Central memory CD4-positive, alpha-beta T cell (primary cell): ENCODE results near the gene PA2G4.
"Not testable (repeated sequence)": the region's sequence is repeated elsewhere in the genome, so short reads cannot be mapped to it uniquely, and the experiment has no call there.

Source experiments
- DNase-seq: peaks from one replicate; pipeline ENCODE4 v3.0.0; 2022
- total RNA-seq, 3 experiments: gene quantifications; one replicate each; lab custom pipeline; 2026; lab: John Stamatoyannopoulos, UW

PA2G4 gene
- total RNA-seq = 35.3 to 358 (median 87.2) reads per million in 3 experiments

GRCh38 chr12:56104109-56104814 lies at the start of gene PA2G4:
PA2G4 (plus strand) TSS chr12:56104559; CDS start chr12:56104738, 179 bp downstream.
- DNase-seq = peak; percentile 96

DNA sequence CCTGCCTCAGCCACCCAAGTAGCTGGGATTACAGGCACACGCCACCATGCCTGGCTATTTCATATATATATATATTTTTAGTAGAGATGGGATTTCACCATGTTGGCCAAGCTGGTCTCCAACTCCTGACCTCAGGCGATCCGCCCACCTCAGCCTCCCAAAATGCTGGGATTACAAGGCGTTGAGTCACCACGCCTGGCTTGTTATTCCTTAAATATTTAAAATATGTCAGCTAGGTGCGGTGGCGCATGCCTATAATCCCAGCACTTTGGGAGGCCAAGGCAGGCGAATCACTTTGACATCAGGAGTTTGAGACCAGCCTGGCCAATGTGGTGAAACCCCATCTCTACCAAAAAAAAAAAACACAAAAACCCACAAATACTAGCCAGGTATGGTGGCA lies 44.4 kb upstream of the PA2G4 start:
- not testable (repeated sequence) for DNase-seq

DNA sequence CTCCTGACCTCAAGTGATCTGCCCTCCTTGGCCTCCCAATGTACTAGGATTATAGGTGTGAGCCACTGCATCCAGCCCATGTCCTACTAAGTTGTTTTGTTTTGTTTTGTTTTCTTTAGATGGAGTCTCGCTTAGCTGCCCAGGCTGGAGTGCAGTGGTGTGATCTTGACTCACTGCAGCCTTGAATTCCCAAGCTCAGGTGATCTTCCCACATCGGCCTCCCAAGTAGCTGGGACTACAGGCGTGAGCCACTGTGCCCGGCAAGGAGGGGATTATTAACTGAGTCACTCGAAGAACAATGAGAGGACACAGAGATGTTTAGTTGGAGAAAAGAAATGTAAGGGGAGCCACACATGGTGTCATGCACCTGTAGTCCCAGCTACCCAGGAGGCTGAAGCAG lies 42.4 kb upstream of the PA2G4 start:
- DNase-seq = no peak

DNA sequence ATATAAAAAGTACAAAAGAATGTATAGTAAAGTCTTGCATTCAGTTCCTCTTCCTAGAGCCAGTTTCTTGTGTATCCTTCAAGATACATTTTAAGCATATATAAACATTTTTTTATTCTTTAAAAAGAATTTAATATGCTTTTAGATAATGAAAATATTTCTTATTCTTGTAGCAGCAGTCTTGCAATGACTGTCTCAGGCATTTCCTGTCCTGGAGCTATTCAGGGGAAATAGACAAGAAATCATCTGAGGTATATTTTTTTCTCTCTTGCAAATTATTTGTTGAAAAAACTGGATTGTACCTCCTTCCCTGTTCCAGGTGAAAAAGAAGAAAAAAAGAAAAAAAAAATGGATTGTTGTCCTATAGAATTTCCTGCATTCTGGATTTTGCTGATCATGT lies 41.4 kb upstream of the PA2G4 start:
- DNase-seq = no peak

DNA sequence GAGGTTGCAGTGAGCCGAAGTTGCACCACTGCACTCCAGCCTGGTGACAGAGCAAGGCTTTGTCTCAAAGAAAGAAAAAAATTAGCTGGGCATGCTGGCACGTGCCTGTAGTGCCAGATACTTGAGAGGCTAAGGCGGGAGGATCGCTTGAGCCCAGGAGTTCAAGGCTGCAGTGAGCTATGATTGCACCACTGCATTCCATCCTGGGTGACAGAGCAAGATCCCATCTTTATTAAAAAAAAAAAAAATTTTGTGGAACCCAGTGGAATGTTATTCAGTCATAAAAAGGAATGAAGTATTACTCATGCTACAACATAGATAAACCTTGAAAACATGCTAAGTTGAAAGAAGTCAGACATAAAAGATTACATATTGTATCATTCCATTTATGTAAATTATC lies 32.7 kb upstream of the PA2G4 start:
- DNase-seq = no peak

GRCh38 chr12:56074396-56074795 lies 30.0 kb upstream of the PA2G4 start:
- no peak for DNase-seq

GRCh38 chr12:56077966-56078365 lies 26.4 kb upstream of the PA2G4 start:
- DNase-seq = not testable (repeated sequence)

- no peak for DNase-seq
These were observed 25.9 kb upstream of the PA2G4 start for GRCh38 chr12:56078427-56078826.

DNA sequence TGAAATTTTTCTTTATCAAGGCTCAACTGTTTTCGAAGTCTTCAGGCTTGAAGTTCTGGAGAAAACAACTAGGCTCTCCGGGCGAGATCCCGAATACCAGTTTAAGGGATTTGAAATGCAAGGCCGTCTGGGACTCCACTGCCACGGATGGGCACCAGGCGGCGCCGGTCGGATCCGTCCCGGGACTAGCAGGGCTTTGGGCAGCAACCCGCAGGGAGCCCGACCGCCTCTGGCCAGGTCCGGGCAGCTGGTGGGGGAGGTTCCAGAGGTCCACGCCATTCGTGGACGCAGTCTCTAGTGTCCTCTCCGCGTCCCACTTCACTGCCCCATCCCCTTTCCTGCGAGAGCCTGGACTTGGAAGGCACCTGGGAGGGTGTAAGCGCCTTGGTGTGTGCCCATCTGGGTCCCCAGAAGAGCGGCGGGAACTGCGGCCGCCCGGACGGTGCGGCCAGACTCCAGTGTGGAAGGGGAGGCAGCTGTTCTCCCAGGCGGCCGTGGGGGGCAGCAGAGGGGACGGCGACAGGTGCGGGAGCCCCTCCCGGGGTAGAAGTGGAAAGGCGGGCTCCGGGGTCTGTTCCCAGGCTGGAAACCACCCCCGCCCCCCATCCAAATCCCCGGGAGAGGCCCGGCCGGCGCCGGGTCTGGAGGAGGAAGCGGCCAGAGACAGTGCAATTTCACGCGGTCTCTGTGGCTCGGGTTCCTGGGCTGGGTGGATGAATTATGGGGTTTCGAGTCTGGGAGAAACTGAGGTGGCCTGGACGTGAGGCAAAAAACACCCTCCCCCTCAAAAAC lies 25.2 kb upstream of the PA2G4 start:
- DNase-seq = peak; percentile 29

DNA sequence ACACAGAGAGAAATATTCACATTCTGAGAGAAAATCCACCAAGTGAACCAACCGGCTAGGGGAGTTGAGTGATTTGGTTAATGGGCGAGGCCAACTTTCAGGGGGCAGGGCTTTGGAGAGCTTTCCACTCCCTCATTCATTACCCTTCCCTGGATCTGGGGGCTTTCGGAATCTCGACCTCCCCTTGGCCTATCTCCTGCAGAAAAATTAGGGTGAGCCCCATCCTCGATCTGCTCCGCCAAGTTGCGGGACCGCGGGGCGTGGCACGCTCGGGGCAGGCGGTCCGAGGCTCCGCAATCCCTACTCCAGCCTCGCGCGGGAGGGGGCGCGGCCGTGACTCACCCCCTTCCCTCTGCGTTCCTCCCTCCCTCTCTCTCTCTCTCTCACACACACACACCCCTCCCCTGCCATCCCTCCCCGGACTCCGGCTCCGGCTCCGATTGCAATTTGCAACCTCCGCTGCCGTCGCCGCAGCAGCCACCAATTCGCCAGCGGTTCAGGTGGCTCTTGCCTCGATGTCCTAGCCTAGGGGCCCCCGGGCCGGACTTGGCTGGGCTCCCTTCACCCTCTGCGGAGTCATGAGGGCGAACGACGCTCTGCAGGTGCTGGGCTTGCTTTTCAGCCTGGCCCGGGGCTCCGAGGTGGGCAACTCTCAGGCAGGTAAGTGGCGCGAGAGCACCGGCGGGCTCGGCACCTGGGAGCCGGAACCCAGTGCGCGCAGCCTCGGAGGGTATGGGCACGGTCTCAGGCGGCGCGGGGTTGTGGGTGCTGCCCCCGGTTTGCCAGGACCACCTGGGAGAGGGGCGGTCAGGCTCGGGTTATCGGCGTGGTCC lies 24.4 kb upstream of the PA2G4 start, which contains the start of gene ERBB3:
ERBB3 (plus strand) TSS at position 443 of the 833 bp plus-strand sequence; CDS start at position 579, 136 bp downstream.
- peak; percentile 47 for DNase-seq

- no peak for DNase-seq
These were observed 23.7 kb upstream of the PA2G4 start for GRCh38 chr12:56080556-56081138.

GRCh38 chr12:56081393-56082347 lies 22.7 kb upstream of the PA2G4 start:
- no peak for DNase-seq

GRCh38 chr12:56082382-56082781 lies 22.0 kb upstream of the PA2G4 start:
- DNase-seq = no peak

- DNase-seq = no peak
These were observed 21.4 kb upstream of the PA2G4 start for GRCh38 chr12:56082967-56083366.

DNA sequence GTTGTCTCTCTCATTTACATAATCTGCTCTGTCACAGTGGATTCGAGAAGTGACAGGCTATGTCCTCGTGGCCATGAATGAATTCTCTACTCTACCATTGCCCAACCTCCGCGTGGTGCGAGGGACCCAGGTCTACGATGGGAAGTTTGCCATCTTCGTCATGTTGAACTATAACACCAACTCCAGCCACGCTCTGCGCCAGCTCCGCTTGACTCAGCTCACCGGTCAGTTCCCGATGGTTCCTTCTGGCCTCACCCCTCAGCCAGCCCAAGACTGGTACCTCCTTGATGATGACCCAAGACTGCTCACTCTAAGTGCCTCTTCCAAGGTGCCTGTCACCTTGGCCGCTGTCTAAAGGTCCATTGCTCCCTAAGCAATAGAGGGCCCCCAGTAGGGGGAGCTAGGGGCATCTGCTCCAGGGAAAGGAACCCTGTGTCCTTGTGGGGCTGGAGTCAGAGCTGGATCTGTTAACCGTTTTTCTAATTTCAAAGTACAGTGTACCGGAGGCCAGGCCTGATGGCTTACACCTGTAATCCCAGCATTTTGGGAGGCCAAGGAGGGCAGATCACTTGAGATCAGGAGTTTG lies 19.3 kb upstream of the PA2G4 start:
- no peak for DNase-seq

DNA sequence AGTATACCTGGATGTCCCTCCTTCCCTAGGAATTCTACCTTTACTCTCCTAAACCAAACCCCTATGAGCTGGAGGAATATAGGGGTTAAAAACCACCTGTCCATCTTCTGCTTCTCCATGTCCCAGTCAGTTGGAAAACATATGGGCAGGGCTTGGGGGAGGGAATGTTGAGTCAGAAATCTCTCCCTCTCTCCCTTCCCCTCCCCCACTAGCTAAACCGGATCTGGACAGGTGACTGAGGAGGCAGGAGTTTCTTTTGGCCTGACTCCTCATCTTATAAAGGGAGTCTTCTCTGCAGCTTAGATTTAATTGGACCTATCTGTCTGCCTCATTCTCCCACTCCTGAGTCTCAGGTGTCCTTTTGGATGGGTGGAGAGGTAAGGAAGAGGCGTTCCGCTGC lies 18.3 kb upstream of the PA2G4 start:
- no peak for DNase-seq

DNA sequence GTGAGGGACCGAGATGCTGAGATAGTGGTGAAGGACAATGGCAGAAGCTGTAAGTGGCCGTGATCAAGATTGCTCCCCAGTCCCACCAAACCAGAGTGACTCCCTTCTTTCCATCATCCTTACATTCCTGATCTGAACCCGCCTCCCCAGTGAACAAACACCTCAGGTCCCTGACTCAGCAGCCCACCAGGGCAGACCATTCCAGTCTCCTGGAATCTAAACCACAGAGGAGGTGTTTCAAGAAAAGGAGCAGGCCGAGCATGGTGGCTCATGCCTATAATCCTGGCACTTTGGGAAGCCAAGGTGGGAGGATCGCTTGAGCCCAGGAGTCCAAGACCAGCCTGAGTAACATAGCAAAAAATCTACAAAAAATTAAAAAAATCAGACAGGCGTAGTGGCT lies 17.8 kb upstream of the PA2G4 start:
- DNase-seq = no peak

DNA sequence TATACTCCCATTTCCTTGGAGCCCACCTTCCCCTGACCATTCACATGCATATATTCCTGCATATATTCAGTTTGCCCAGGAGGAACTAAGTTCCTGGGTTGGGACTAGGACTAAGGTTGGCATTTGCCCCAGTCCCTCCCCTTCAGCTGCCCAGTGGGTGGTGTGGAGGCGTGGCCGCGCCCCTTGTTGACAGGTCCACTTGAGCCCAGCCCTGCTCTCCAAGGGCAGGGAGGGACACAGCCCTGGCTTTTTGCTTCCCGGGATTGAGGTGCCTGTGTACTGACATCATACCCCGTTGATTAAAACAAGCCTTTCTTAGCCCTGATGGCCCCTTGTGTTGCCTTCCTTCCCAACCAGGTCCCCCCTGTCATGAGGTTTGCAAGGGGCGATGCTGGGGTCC lies 17.1 kb upstream of the PA2G4 start:
- DNase-seq = no peak

- DNase-seq = no peak
These were observed 6.6 kb upstream of the PA2G4 start for GRCh38 chr12:56097738-56098137.

DNA sequence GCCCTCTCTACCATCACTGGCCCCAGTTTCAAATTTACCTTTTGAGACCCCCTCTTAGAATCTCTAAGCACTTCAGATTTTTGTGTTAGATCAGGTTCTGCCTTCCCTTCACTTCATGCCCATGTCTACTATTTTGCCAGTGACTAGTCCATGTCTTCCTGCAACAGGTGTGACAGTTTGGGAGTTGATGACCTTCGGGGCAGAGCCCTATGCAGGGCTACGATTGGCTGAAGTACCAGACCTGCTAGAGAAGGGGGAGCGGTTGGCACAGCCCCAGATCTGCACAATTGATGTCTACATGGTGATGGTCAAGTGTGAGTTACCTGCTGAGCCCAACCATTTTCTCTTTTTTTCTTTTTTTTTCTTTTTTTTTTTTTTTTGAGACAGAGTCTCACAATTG lies 5.8 kb upstream of the PA2G4 start:
- no peak for DNase-seq

DNA sequence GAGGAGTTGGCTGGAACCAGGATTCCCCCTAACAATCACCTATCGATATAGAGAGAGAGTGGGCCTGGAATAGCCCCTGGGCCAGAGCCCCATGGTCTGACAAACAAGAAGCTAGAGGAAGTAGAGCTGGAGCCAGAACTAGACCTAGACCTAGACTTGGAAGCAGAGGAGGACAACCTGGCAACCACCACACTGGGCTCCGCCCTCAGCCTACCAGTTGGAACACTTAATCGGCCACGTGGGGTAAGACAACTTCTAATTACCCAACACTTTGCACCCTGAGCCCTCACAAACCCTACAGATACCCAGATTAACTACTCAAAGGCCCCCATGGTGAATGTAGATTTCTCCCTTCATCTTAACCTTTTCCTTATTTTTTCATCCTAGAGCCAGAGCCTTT lies 4.6 kb upstream of the PA2G4 start:
- no peak for DNase-seq
